ENCODE measurements around the gene SMPD1. TPM values are rescaled to one million over a fixed set of nuclear protein-coding genes. Genes with fewer than 3 reads are reported as not detected.

SMPD1 gene
- total and polyA plus RNA-seq, 2 donors from 2014 or later: 76.0 to 155 TPM

- no peak overlapping the region for H3K4me3 ChIP-seq (ENCODE audit: low read length in 3 of 3)
- no peak overlapping the region for H3K27ac ChIP-seq (ENCODE audit: low read depth in 2 of 2, low read length in 2 of 2)
- H3K27me3 ChIP-seq (ENCODE audit: control insufficient read depth, insufficient read depth, low read length): no peaks in the 10 kb centered on the region
- no peak for TF ChIP-seq CTCF (IDR thresholded peaks at IDR 0.05; ENCODE audit: borderline replicate concordance, extremely low read depth, insufficient read depth)
- no peak overlapping the region for H3K9ac ChIP-seq (ENCODE audit: low read length in 3 of 3)
- intact Hi-C loops (cut with DNase I): loop anchor here (5.0 kb wide), 1 partner anchor 64 kb away; the partner anchor contains the start of gene HPX
- H3K36me3 ChIP-seq (ENCODE audit: control insufficient read depth in 2 of 3, insufficient read depth in 3 of 3, low read length in 3 of 3): no peaks in the 10 kb centered on the region
- H3K9me3 ChIP-seq (ENCODE audit: control insufficient read depth in 2 of 3, insufficient read depth in 1 of 3, low read length in 3 of 3): no peaks in the 10 kb centered on the region
- FAIRE-seq (no peak), DNase-seq (no peak)
- no peaks in the 10 kb centered on the region for H3K4me1 ChIP-seq (ENCODE audit: control insufficient read depth in 2 of 3, insufficient read depth in 2 of 3, low read depth in 1 of 3, low read length in 3 of 3)
These were observed 11.7 kb upstream of the SMPD1 start for GRCh38 chr11:6378640-6378989.

GRCh38 chr11:6385046-6385777 is 5.1 kb upstream of the SMPD1 start:
- FAIRE-seq (no peak), DNase-seq (no peak)
- H3K4me3 ChIP-seq (ENCODE audit: low read length in 3 of 3): no peak overlapping the region
- H3K27me3 ChIP-seq (ENCODE audit: control insufficient read depth, insufficient read depth, low read length): no peaks in the 10 kb centered on the region
- H3K9me3 ChIP-seq (ENCODE audit: control insufficient read depth in 2 of 3, insufficient read depth in 1 of 3, low read length in 3 of 3): no peaks in the 10 kb centered on the region
- no peak overlapping the region for H3K27ac ChIP-seq (ENCODE audit: low read depth in 2 of 2, low read length in 2 of 2)
- no peak overlapping the region for H3K9ac ChIP-seq (ENCODE audit: low read length in 3 of 3)
- no peaks in the 10 kb centered on the region for H3K36me3 ChIP-seq (ENCODE audit: control insufficient read depth in 2 of 3, insufficient read depth in 3 of 3, low read length in 3 of 3)
- TF ChIP-seq CTCF (IDR thresholded peaks at IDR 0.05; ENCODE audit: borderline replicate concordance, extremely low read depth, insufficient read depth): no peak
- intact Hi-C loops (cut with DNase I): loop anchor here (10.0 kb wide), 1 partner anchor 120 kb away; no protein-coding TSS in a partner anchor
- H3K4me1 ChIP-seq (ENCODE audit: control insufficient read depth in 2 of 3, insufficient read depth in 2 of 3, low read depth in 1 of 3, low read length in 3 of 3): peaks cover 3 to 7% (median 6%) of the 10 kb centered on the region in 3 donors

GRCh38 chr11:6387811-6388599 is 2.3 kb upstream of the SMPD1 start:
- no peak overlapping the region for H3K9ac ChIP-seq (ENCODE audit: low read length in 3 of 3)
- no peak overlapping the region for H3K4me3 ChIP-seq (ENCODE audit: low read length in 3 of 3)
- intact Hi-C loops (cut with DNase I): loop anchor here (10.0 kb wide), 1 partner anchor 117 kb away; no protein-coding TSS in a partner anchor
- peak overlapping the region; percentile 36 to 81 for H3K27ac ChIP-seq (ENCODE audit: low read depth in 2 of 2, low read length in 2 of 2)
- no peak for DNase-seq
- no peaks in the 10 kb centered on the region for H3K27me3 ChIP-seq (ENCODE audit: control insufficient read depth, insufficient read depth, low read length)
- FAIRE-seq: no peak
- no peaks in the 10 kb centered on the region for H3K9me3 ChIP-seq (ENCODE audit: control insufficient read depth in 2 of 3, insufficient read depth in 1 of 3, low read length in 3 of 3)
- H3K4me1 ChIP-seq (ENCODE audit: control insufficient read depth in 2 of 3, insufficient read depth in 2 of 3, low read depth in 1 of 3, low read length in 3 of 3): peaks cover 6 to 11% (median 8%) of the 10 kb centered on the region in 3 donors
- no peak for TF ChIP-seq CTCF (IDR thresholded peaks at IDR 0.05; ENCODE audit: borderline replicate concordance, extremely low read depth, insufficient read depth)
- no peaks in the 10 kb centered on the region for H3K36me3 ChIP-seq (ENCODE audit: control insufficient read depth in 2 of 3, insufficient read depth in 3 of 3, low read length in 3 of 3)
